Body of pancreas (tissue), 4 donors: Measurements from ENCODE around the gene SEC14L2. TPM values are rescaled to one million over a fixed set of nuclear protein-coding genes. Genes with fewer than 3 reads are reported as not detected.

Source experiments
- ATAC-seq: fragments of 150-250 bp; one replicate; pipeline ENCODE4 v1.9.1; 2016
- DNase-seq, 4 donors: peaks; one replicate each; pipeline ENCODE4 v3.0.0-alpha.2; 2019
- H3K27ac ChIP-seq, 4 donors: fragments of 200-600 bp; sonication (generic); 1 replicate in 3 of 4; 2 replicates in 1 of 4; pipeline versions ENCODE4 v1.5.1 to v1.6.1; 2016 to 2019; ENCODE audit warnings: mild to moderate bottlenecking in 1 of 4, mixed read lengths in 1 of 4, moderate library complexity in 1 of 4
- H3K27me3 ChIP-seq, 2 donors: fragments of 200-600 bp; sonication (generic); one replicate each; pipeline ENCODE4 v1.6.0; 2016; ENCODE audit warnings: mild to moderate bottlenecking in 1 of 2
- H3K36me3 ChIP-seq, 2 donors: fragments of 200-600 bp; sonication (generic); replicated peaks in 1 of 2; 2 replicates each; pipeline ENCODE4 v1.5.1; 2016; ENCODE audit warnings: low read depth in 2 of 2; ENCODE audit not compliant: insufficient read depth in 1 of 2
- H3K4me1 ChIP-seq: fragments of 200-600 bp; sonication (generic); one replicate; pipeline ENCODE4 v1.6.0; 2016
- H3K4me3 ChIP-seq, 2 donors: fragments of 200-600 bp; sonication (generic); 1 replicate in 1 of 2; 2 replicates in 1 of 2; pipeline ENCODE4 v1.5.1; 2016 to 2019
- H3K9me3 ChIP-seq, 3 donors: fragments of 200-600 bp; sonication (generic); 1 replicate in 2 of 3; 2 replicates in 1 of 3; pipeline ENCODE4 v1.5.1; 2016
- CTCF ChIP-seq, 7 experiments: fragments of 450-650 bp in 4 of 7; fragments of 200-600 bp in 3 of 7; sonication (generic) in 3 of 7; IDR thresholded peaks; one replicate each; pipeline ENCODE4 v1.5.1; 2016 to 2019; ENCODE audit warnings: antibody characterized with exemption in 7 of 7
- POLR2A ChIP-seq, 3 donors: fragments of 450-650 bp; IDR thresholded peaks; one replicate each; pipeline ENCODE4 v1.6.1; 2016; ENCODE audit warnings: antibody characterized with exemption in 3 of 3, mild to moderate bottlenecking in 2 of 3
- WGBS, 2 donors: methylation state at CpG; one replicate each; pipeline ENCODE4 v1.1.5; 2017; 5-methylcytosine and 5-hydroxymethylcytosine counted together
- intact Hi-C: fragments of 100-400 bp; cut with DNase I; formaldehyde crosslinking; loops from one replicate; pipeline ENCODE4 v1.15.1; 2023
- total RNA-seq, 2 donors: library from RNA; depleted of rRNA; stranded (reverse); fragments of >200 nt; gene quantifications; one replicate each; pipeline ENCODE4 v1.1.0, GENCODE V29; 2016

Gene SEC14L2
- total RNA-seq, 2 donors from 2014 or later, result 0.33 to 3.9 TPM

GRCh38 chr22:30351226-30351625 is 45.6 kb upstream of the SEC14L2 start:
- 91 to 99% methylated on average over 3 of the region's 3 CpGs for WGBS, 2 donors
- Histone ChIP-seq H3K4me1 (peaks cover 31% of the 10 kb centered on the region), H3K4me3 (no peak overlapping the region), H3K9me3 (no peaks in the 10 kb centered on the region), H3K27ac (no peak overlapping the region), H3K27me3 (no peaks in the 10 kb centered on the region), H3K36me3 (peaks cover 0 to 20% of the 10 kb centered on the region in 2 donors)
- ATAC-seq (no peak), DNase-seq (no peak)
- TF ChIP-seq POLR2A (IDR thresholded peaks at IDR 0.05) (no peak), CTCF (IDR thresholded peaks at IDR 0.05) (no peak)
- intact Hi-C loops, result no loop called here

- H3K27ac ChIP-seq, result no peak overlapping the region
- DNase-seq, result no peak
Observed at GRCh38 chr22:30354644-30355043, 42.2 kb upstream of the SEC14L2 start.

GRCh38 chr22:30356449-30357235 is 40.2 kb upstream of the SEC14L2 start, which contains the start of the genes CCDC157 and SF3A1:
Gene CCDC157 (plus strand): TSS chr22:30357007. CDS start chr22:30366001, 8,994 bp downstream.
Gene SF3A1 (minus strand): TSS chr22:30356894. CDS start chr22:30356792, 102 bp downstream.
- TF ChIP-seq CTCF (IDR thresholded peaks at IDR 0.05) (peak in 1 of 7 experiments; percentile 4), POLR2A (IDR thresholded peaks at IDR 0.05) (peak; percentile 91 to 94 (median 92))
- peak; percentile 86 to 90 (median 89) for DNase-seq
- Histone ChIP-seq H3K4me3 (peak within 1 kb of the TSS; percentile 75 to 77), H3K9me3 (no peaks in the 10 kb centered on the region), H3K4me1 (peaks cover 42% of the 10 kb centered on the region), H3K27me3 (no peaks in the 10 kb centered on the region), H3K27ac (peak within 1 kb of the TSS; percentile 97 to 99 (median 98)), H3K36me3 (peaks cover 0 to 10% of the 10 kb centered on the region in 2 donors)
- ATAC-seq, result peak; percentile 98
- intact Hi-C loops, result no loop called here
- 0% methylated on average over 29 to 68 of the region's 91 CpGs for WGBS, 2 donors

More at GRCh38 chr22:30354644-30355043, 42.2 kb upstream of the SEC14L2 start:
- Histone ChIP-seq H3K9me3 (no peaks in the 10 kb centered on the region), H3K4me3 (no peak overlapping the region), H3K4me1 (peaks cover 42% of the 10 kb centered on the region), H3K36me3 (peaks cover 0 to 20% of the 10 kb centered on the region in 2 donors), H3K27me3 (no peaks in the 10 kb centered on the region)
- WGBS, 2 donors, result 25 to 30% methylated on average over 5 of the region's 5 CpGs
- TF ChIP-seq POLR2A (IDR thresholded peaks at IDR 0.05), result no peak
- no peak for TF ChIP-seq CTCF (IDR thresholded peaks at IDR 0.05)
- intact Hi-C loops, result no loop called here
- no peak for ATAC-seq

GRCh38 chr22:30357236-30357570 is 39.6 kb upstream of the SEC14L2 start:
- intact Hi-C loops, result no loop called here
- ATAC-seq (no peak), DNase-seq (no peak)
- H3K27ac ChIP-seq, result peak overlapping the region in 3 of 4 donors; percentile 97 to 99 (median 98)
- H3K27me3 ChIP-seq, result no peaks in the 10 kb centered on the region
- peak overlapping the region; percentile 75 to 77 for H3K4me3 ChIP-seq
- no peak for TF ChIP-seq POLR2A (IDR thresholded peaks at IDR 0.05)
- TF ChIP-seq CTCF (IDR thresholded peaks at IDR 0.05), result no peak
- WGBS, 2 donors, result 1 to 3% methylated on average over 9 of the region's 9 CpGs
- no peaks in the 10 kb centered on the region for H3K9me3 ChIP-seq
- peaks cover 42% of the 10 kb centered on the region for H3K4me1 ChIP-seq
- peaks cover 0 to 5% of the 10 kb centered on the region in 2 donors for H3K36me3 ChIP-seq
